Urinary bladder (tissue), 4 donors: ENCODE measurements around the gene SECISBP2L. TPM values are rescaled to one million over a fixed set of nuclear protein-coding genes. Genes with fewer than 3 reads are reported as not detected.

Source experiments
- DNase-seq: peaks from one replicate; pipeline ENCODE4 v3.0.0-alpha.2; 2015; ENCODE audit errors: extremely low spot score
- H3K27ac ChIP-seq: one replicate; pipeline ENCODE4 v1.5.1; 2013; ENCODE audit warnings: low read depth, mild to moderate bottlenecking, moderate library complexity
- H3K36me3 ChIP-seq: one replicate; pipeline ENCODE4 v1.6.1; 2013; ENCODE audit warnings: mild to moderate bottlenecking, moderate library complexity; ENCODE audit not compliant: insufficient read depth
- H3K4me1 ChIP-seq: one replicate; pipeline ENCODE4 v1.6.1; 2013; ENCODE audit warnings: mild to moderate bottlenecking, moderate library complexity; ENCODE audit not compliant: insufficient read depth
- H3K4me3 ChIP-seq: one replicate; pipeline ENCODE4 v1.5.1; 2013; ENCODE audit warnings: low read depth, low read length
- WGBS: extraction: QIAGEN DNeasy Blood & Tissue Kit; methylation state at CpG from one replicate; pipeline ENCODE4 v1.1.7; 2013; 5-methylcytosine and 5-hydroxymethylcytosine counted together
- polyA plus RNA-seq: library from polyadenylated mRNA; stranded (reverse); fragments of 200-250 nt; gene quantifications from one replicate; pipeline ENCODE4 v1.2.3, GENCODE V29; 2013
- total RNA-seq: library from RNA; depleted of rRNA; stranded (reverse); fragments of >200 nt; gene quantifications from one replicate; pipeline ENCODE4 v1.2.3, GENCODE V29; 2014
- donor health status: healthy with polysubstance abuse.
- donor health status: healthy.

The SECISBP2L gene
- total and polyA plus RNA-seq, 2 donors = 20.1 to 94.2 TPM

DNA sequence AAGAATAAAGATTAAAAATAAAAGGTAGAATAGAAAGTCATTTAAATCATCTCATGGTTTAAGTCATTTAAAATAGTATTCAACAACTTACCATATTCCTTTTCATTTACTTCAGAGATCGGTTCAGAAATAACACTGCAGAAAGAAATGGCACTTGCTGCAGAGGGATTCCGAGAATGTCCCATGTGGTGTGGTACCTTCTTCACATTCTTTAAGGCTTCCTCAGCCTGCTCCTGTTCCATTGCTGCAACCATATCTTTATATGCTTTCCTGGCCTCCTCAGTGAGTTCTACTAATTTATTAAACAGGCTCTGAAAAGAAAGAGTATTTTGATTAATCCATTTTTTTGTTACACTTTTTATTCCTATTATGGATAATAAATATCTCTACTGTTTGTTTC lies 50.0 kb downstream of the SECISBP2L start:
- DNase-seq = no peak
- no peak overlapping the region for H3K27ac ChIP-seq
- no peak overlapping the region for H3K4me3 ChIP-seq
- peaks cover 8% of the 10 kb centered on the region for H3K36me3 ChIP-seq
- H3K4me1 ChIP-seq = no peaks in the 10 kb centered on the region
- WGBS = 94% methylated on average over 2 of the region's 2 CpGs

DNA sequence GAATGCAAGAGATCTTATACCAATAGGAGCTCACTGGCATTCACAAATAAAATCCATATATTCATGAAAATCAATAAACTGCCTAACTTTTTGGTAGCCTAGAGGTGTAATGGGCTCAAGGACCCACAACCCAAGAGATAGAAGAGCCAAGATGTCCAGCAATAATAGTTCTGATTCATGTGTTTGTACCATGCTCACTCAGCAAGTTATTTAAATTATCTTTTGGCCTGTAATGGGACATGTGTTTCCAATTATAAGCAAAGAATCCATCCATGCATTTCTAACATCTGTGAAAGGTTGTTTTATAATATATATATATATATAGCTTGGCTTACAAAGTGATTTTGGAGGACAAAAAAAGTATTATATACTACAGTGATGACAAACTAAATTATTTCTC lies 52.9 kb downstream of the SECISBP2L start:
- Histone ChIP-seq H3K36me3 (peaks cover 4% of the 10 kb centered on the region), H3K27ac (no peak overlapping the region), H3K4me1 (no peaks in the 10 kb centered on the region), H3K4me3 (no peak overlapping the region)
- DNase-seq = no peak

DNA sequence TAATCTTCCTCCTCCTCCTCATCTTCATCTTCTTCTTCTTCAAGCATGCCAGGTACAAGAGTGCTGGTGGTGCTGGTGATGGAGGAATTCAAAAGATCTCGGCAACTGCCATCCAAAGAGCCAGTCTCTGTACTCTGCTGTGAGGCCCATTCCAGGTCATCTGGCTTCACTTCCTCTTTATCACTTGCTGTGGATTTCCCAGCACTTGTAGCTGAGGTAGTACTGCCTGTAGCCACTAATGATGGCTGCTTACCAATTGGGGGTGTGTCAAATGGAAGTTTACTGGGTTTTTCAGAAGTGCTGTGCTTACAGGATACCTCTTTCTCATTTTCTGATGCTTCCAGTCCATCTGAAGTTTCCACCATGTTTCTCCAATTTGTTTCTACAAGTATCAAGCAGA lies 53.7 kb downstream of the SECISBP2L start:
- 90% methylated on average over 1 of the region's 1 CpG for WGBS
- Histone ChIP-seq H3K36me3 (peaks cover 4% of the 10 kb centered on the region), H3K4me3 (no peak overlapping the region)

DNA sequence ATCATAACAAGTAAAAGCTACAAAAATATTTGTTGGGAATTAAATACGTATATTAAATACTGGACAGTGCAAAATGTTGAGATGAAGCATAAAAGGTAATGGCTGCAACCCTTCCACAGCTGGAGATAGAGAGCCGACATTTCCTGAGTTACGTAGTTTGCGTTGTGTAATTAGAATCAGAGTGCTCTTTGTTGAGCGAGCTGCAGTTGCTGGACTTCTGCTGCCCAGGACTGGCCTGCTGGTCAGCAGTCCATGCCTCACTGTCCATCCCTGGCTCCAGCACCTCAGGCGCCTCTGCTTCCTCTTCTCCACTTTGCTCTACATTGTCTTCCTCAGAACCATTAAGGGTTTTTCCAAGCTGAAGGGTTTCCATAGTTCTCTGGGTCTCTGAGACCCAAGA lies 54.1 kb downstream of the SECISBP2L start:
- no peak for DNase-seq
- no peak overlapping the region for H3K27ac ChIP-seq

More for the DNA sequence above, 53.7 kb downstream of the SECISBP2L start:
- no peak for DNase-seq
- Histone ChIP-seq H3K27ac (no peak overlapping the region), H3K4me1 (no peaks in the 10 kb centered on the region)

DNA sequence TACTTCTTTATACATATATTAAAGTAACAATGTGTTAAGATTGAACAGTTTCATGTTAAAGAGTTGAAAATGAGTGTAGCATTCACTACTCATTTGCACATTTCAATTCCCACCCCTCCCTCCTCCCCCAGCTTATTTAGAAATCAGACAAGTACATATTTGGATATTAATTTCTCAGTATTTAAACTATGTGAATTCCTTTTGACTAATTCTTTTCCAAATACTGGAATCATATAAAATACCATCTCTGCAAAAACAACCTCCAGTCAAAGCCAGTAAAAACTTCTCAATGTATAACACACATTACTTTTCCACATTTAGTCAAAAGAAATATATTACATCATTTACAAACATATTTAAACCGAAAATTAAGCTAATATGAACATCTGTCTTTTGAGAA lies 57.1 kb downstream of the SECISBP2L start:
- Histone ChIP-seq H3K4me3 (no peak overlapping the region), H3K27ac (no peak overlapping the region), H3K4me1 (peaks cover 2% of the 10 kb centered on the region), H3K36me3 (no peaks in the 10 kb centered on the region)
- DNase-seq = no peak
- WGBS = 71% methylated on average over 1 of the region's 1 CpG

More for the DNA sequence above, 54.1 kb downstream of the SECISBP2L start:
- 98% methylated on average over 6 of the region's 6 CpGs for WGBS
- Histone ChIP-seq H3K36me3 (peaks cover 4% of the 10 kb centered on the region), H3K4me3 (no peak overlapping the region), H3K4me1 (no peaks in the 10 kb centered on the region)

DNA sequence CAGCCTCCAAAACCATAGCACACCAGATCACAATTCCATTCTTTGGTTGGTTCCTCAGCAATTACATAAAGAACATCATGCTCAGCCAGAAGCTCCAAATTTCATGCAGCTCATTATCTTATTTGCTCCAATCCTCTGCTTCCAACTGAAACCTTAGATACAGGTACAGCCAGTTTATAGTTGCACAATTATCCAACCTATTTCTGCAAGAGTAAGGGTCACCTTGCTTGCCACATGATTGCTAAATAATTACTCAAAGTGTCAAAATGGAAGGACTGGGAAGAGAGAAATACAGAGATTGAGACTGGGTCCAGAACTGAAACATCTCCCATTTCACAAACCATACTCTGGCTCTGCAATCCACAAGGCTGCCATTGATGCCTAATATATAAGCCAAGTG lies 59.1 kb downstream of the SECISBP2L start:
- Histone ChIP-seq H3K4me3 (no peak overlapping the region), H3K4me1 (peaks cover 2% of the 10 kb centered on the region), H3K36me3 (no peaks in the 10 kb centered on the region), H3K27ac (no peak overlapping the region)
- no peak for DNase-seq

DNA sequence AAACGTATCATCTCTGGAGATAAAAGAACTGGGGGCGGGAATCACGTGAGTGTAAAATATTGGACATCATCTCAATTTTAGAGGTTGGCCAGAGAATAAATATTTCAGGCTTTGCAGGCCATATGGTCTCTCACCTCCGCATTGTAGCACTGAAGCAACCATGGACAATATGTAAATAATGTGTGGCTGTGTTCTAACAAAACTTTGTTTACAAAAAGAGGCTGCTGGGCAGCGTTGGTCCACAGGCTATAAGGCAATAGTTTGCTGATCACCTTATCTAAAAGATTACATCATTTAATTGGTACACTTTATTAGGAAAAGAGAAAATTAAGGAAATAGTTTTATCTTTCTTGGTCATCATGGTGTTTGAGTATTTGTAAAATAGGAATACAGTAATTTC lies 60.0 kb downstream of the SECISBP2L start:
- Histone ChIP-seq H3K4me1 (peaks cover 2% of the 10 kb centered on the region), H3K27ac (no peak overlapping the region), H3K36me3 (no peaks in the 10 kb centered on the region), H3K4me3 (no peak overlapping the region)
- 62% methylated on average over 5 of the region's 5 CpGs for WGBS
- DNase-seq = no peak

DNA sequence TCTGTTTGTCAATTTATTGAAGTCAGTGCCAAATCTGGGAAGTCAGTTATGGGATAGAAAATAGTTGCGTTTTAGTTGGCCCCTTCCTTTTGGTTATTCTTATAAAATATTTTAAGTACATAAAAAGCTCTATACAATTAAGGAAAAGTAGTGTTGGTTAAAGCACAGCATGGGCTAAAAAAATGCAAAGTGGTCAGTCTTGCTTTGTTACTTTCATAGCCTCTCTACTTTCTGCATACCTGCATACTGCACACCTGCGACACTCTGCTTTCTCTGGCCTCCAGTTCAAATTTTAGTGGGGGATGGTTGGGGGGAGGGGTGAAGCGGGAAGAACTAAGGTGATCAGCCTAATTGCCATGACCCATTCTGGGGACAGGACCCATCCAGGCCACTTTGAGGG lies 60.7 kb downstream of the SECISBP2L start:
- no peak overlapping the region for H3K27ac ChIP-seq
- no peak for DNase-seq
- H3K4me1 ChIP-seq = peaks cover 2% of the 10 kb centered on the region
- no peak overlapping the region for H3K4me3 ChIP-seq
- no peaks in the 10 kb centered on the region for H3K36me3 ChIP-seq
- 78% methylated on average over 3 of the region's 3 CpGs for WGBS

DNA sequence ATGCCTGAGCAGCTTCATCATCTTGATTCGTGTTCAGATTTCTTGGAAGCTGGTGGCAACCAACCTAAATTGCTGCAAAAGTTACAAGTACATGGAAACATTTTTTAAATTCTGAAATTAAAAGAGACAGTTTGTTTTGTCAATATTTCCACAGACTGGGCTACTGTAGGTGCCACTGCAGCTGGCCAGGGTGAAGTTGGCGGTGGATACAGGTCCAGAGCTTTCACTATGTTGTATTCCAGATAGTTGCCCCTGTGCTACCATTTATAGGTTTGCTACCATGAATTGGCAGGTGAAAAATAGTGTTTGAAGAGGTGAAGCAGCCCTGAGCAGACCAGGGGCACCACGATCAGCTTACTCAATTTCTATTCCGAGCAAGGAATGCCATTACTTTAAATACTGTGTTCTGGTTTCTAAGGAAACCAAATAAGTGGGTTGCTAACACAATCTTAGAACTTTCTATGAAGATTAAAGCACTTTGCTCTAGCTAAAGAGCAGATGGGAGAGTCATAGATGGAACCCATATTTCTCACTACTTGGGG lies 61.4 kb downstream of the SECISBP2L start:
- H3K36me3 ChIP-seq = no peaks in the 10 kb centered on the region
- H3K4me1 ChIP-seq = peaks cover 2% of the 10 kb centered on the region
- DNase-seq = no peak
- H3K27ac ChIP-seq = no peak overlapping the region
- no peak overlapping the region for H3K4me3 ChIP-seq
- 43% methylated on average over 4 of the region's 4 CpGs for WGBS

DNA sequence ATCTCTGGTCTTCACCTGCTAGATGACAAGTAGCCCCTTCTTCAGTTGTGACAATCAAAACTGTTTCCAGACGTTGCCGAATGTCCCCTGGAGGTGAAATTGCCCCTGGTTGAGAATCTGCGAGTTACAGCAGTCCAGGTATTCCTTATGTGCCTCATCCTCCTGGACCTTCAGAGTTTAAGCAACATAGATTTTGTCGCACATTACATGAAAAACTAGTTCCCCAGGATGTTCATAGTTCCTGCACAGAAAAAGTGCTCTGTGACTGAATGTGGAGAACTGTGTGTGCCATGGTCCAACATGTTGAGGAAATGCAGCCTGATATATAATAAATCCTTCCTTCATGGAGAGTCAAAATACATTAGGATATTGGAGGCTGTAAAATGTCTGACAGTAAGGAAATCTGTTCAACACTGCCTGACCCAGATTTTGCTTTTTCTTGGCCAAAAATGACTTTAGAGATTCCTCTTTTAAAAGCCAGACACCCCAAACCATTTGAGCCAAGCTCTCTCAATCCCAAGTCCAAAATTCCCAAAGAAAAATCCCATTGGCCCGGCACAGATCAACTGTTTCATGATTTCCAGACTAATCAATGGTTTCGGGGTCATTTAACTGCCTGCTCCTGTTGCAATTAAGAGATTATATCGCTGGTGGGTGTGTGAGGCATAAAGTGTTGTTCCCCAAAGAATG lies 62.1 kb downstream of the SECISBP2L start:
- Histone ChIP-seq H3K4me3 (no peak overlapping the region), H3K36me3 (no peaks in the 10 kb centered on the region), H3K4me1 (peaks cover 2% of the 10 kb centered on the region), H3K27ac (no peak overlapping the region)
- 88% methylated on average over 7 of the region's 7 CpGs for WGBS
- no peak for DNase-seq

DNA sequence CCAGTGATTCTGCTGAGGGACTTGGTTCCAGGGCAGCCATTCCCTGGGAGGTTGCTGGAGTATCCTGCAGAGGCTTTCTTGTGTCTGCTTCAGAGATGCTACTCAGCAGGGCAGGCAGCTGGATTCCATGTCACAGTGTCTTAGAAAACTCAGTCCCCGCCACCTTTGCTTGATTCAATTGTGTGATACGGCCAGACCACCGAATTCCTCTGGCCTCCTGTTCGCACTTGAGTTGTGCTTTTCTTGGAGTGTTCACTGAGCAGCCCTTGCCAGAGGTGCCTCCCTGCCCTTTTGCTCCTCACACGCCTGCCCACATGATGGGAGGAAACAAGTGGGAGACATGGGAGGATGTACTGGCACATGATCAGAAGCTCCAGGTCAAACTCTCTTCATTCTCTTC lies 62.9 kb downstream of the SECISBP2L start:
- Histone ChIP-seq H3K4me1 (peaks cover 2% of the 10 kb centered on the region), H3K4me3 (no peak overlapping the region), H3K36me3 (no peaks in the 10 kb centered on the region), H3K27ac (no peak overlapping the region)
- DNase-seq = no peak
- 80% methylated on average over 5 of the region's 5 CpGs for WGBS

DNA sequence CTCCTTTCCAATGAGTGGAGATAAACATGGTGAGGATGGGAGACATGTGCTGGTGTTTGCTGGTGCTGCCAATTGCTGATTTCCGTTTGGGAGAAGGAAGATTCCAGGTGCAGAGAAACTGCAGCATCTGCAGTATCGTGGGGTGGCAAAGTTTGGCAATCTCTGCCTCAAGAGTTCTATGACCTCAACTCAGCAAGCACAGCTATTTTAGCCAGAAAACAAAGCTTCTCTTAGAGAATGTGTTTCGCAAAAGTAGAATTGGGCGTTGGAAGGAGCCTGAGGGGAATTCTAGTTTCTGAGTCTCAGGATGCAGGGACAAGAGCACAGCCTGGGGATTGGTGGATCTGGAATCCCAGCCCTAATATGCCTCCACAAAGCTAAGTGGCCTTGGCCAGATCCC lies 64.3 kb downstream of the SECISBP2L start:
- no peak overlapping the region for H3K4me3 ChIP-seq
- WGBS = 71% methylated on average over 4 of the region's 4 CpGs
- DNase-seq = no peak
- H3K36me3 ChIP-seq = no peaks in the 10 kb centered on the region
- no peak overlapping the region for H3K27ac ChIP-seq
- peaks cover 2% of the 10 kb centered on the region for H3K4me1 ChIP-seq

DNA sequence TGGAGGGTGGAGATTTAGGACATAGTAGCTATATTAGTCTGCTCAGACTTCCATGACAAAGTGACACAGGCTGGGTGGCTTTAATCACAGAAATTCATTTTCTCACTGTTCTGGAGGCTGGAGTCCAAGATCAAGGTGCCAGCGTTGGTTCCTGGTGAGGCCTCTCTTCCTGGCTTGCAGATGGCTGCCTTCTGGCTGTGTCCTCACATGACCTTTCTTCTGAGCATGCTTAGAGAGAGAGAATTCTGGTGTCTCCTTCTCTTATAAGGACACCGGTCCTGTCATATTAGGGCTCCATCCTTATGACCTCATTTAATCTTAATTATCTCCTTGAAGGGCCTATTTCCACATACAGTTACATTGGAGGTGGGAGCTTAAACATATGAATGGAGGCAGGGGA lies 67.6 kb downstream of the SECISBP2L start:
- no peak overlapping the region for H3K27ac ChIP-seq
- 82% methylated on average over 2 of the region's 2 CpGs for WGBS
- H3K4me3 ChIP-seq = no peak overlapping the region
- no peaks in the 10 kb centered on the region for H3K4me1 ChIP-seq
- no peaks in the 10 kb centered on the region for H3K36me3 ChIP-seq
- no peak for DNase-seq

DNA sequence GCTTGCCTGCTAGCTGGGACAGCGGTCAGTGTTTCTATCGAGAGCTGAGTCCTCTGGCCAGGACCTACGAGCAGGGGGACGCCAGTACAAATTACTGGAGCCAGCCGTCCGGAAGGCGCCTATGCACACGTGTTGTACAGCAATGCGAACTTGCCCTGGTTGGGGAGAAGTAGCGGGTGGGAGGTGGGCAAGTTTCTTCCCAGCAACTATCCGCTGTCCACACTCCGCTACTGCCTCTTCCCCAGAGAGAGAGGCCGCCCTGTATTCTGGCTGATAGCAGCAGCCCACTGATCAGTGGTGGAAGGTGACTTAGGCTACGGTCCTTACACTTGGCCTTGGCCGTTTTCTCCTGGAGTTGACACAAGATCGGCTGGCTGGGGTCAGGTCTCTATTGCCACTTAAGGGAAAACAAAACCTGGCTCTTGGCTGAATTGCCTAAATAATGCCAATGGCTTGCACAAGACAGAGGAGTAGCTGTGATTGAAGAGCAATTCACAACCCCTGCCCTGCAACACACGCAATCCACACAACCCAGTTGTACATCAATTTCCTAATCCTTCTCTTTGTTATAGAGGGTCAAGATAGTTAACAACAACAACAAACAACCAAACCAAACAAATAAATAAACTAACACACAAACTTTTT lies 69.7 kb downstream of the SECISBP2L start:
- no peak for DNase-seq
- Histone ChIP-seq H3K36me3 (no peaks in the 10 kb centered on the region), H3K4me3 (no peak overlapping the region), H3K27ac (no peak overlapping the region), H3K4me1 (no peaks in the 10 kb centered on the region)
- WGBS = 86% methylated on average over 17 of the region's 17 CpGs
